Measurements from ENCODE around the gene MFSD6.

The MFSD6 gene

DNA sequence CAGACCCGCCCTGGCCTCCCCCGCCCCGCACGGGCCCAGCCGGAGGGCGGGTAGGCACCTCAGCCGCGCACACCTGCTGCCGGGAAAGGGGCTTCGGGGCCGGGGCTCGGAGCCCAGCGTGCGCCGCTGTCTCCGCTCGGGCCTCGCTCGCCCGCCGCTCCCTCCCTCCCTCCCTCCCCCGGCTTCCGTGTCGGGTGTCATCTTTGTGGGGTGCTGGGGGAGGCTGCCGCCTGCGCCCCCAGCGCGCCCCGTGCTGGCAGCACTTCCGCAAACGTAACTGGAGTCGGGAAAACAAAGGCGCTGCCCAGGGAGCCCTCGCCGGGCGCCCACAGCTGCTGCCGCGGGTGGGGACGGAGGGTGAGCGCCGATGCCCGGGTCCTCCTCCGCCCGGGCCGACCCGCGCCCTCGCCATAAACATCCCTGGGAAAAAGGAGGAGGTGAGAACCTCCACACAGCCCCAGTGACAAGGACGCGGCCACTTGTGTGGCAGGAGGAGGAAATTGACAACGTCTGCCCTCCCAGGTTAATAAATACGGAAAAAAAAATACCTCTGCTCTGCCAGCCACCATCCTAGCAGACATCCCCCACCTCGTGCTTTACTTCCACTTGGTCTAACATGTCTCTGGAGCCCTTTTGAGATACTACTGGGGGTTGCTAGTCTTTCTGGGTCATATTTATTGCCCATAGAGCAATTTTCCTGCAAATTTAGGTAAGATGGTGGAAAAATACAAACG, 550 bp downstream of the MFSD6 start (continued):
- TF ChIP-seq PATZ1 (tag by site-specific recombination; IDR thresholded peaks at IDR 0.05) = peak; percentile 63
- TF ChIP-seq, protein P1, sequence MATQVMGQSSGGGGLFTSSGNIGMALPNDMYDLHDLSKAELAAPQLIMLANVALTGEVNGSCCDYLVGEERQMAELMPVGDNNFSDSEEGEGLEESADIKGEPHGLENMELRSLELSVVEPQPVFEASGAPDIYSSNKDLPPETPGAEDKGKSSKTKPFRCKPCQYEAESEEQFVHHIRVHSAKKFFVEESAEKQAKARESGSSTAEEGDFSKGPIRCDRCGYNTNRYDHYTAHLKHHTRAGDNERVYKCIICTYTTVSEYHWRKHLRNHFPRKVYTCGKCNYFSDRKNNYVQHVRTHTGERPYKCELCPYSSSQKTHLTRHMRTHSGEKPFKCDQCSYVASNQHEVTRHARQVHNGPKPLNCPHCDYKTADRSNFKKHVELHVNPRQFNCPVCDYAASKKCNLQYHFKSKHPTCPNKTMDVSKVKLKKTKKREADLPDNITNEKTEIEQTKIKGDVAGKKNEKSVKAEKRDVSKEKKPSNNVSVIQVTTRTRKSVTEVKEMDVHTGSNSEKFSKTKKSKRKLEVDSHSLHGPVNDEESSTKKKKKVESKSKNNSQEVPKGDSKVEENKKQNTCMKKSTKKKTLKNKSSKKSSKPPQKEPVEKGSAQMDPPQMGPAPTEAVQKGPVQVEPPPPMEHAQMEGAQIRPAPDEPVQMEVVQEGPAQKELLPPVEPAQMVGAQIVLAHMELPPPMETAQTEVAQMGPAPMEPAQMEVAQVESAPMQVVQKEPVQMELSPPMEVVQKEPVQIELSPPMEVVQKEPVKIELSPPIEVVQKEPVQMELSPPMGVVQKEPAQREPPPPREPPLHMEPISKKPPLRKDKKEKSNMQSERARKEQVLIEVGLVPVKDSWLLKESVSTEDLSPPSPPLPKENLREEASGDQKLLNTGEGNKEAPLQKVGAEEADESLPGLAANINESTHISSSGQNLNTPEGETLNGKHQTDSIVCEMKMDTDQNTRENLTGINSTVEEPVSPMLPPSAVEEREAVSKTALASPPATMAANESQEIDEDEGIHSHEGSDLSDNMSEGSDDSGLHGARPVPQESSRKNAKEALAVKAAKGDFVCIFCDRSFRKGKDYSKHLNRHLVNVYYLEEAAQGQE (tag by site-specific recombination; IDR thresholded peaks at IDR 0.05) = no peak
- TF ChIP-seq ZNF843 (tag by site-specific recombination; IDR thresholded peaks at IDR 0.05) = no peak
- TF ChIP-seq ZXDB (tag by site-specific recombination; IDR thresholded peaks at IDR 0.05) = peak; percentile 21; the same call in 1 of the 2 replicates
- no peak for TF ChIP-seq ZNF394 (tag by site-specific recombination; IDR thresholded peaks at IDR 0.05; ENCODE audit: borderline replicate concordance)
- TF ChIP-seq CTCF (tag by site-specific recombination; IDR thresholded peaks at IDR 0.05) = peak; percentile 56; the same call in 1 of the 2 replicates
- TF ChIP-seq, protein P2, sequence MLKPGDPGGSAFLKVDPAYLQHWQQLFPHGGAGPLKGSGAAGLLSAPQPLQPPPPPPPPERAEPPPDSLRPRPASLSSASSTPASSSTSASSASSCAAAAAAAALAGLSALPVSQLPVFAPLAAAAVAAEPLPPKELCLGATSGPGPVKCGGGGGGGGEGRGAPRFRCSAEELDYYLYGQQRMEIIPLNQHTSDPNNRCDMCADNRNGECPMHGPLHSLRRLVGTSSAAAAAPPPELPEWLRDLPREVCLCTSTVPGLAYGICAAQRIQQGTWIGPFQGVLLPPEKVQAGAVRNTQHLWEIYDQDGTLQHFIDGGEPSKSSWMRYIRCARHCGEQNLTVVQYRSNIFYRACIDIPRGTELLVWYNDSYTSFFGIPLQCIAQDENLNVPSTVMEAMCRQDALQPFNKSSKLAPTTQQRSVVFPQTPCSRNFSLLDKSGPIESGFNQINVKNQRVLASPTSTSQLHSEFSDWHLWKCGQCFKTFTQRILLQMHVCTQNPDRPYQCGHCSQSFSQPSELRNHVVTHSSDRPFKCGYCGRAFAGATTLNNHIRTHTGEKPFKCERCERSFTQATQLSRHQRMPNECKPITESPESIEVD (tag by site-specific recombination; IDR thresholded peaks at IDR 0.05) = no peak
- no peak for TF ChIP-seq ZNF560 (tag by site-specific recombination; IDR thresholded peaks at IDR 0.05; ENCODE audit: borderline replicate concordance)
- TF ChIP-seq ZFP37 (tag by site-specific recombination; IDR thresholded peaks at IDR 0.05) = no peak
- no peak for TF ChIP-seq SP3 (tag by site-specific recombination; IDR thresholded peaks at IDR 0.05)
- no peak for TF ChIP-seq ZNF521 (tag by site-specific recombination; IDR thresholded peaks at IDR 0.05)
- TF ChIP-seq ZSCAN30 (tag by site-specific recombination; IDR thresholded peaks at IDR 0.05) = no peak
- no peak for TF ChIP-seq ZBTB49 (tag by site-specific recombination; IDR thresholded peaks at IDR 0.05; ENCODE audit: low read depth)
- TF ChIP-seq ZNF354C (tag by site-specific recombination; IDR thresholded peaks at IDR 0.05; ENCODE audit: borderline replicate concordance, low read depth) = no peak
- TF ChIP-seq ZNF324 (tag by site-specific recombination; IDR thresholded peaks at IDR 0.05) = no peak
- TF ChIP-seq ZNF48 (tag by site-specific recombination; IDR thresholded peaks at IDR 0.05) = no peak
- TF ChIP-seq, protein P3, sequence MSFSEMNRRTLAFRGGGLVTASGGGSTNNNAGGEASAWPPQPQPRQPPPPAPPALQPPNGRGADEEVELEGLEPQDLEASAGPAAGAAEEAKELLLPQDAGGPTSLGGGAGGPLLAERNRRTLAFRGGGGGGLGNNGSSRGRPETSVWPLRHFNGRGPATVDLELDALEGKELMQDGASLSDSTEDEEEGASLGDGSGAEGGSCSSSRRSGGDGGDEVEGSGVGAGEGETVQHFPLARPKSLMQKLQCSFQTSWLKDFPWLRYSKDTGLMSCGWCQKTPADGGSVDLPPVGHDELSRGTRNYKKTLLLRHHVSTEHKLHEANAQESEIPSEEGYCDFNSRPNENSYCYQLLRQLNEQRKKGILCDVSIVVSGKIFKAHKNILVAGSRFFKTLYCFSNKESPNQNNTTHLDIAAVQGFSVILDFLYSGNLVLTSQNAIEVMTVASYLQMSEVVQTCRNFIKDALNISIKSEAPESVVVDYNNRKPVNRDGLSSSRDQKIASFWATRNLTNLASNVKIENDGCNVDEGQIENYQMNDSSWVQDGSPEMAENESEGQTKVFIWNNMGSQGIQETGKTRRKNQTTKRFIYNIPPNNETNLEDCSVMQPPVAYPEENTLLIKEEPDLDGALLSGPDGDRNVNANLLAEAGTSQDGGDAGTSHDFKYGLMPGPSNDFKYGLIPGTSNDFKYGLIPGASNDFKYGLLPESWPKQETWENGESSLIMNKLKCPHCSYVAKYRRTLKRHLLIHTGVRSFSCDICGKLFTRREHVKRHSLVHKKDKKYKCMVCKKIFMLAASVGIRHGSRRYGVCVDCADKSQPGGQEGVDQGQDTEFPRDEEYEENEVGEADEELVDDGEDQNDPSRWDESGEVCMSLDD (tag by site-specific recombination; IDR thresholded peaks at IDR 0.05) = peak; percentile 62; the same call in 1 of the 2 replicates
- TF ChIP-seq REPIN1 (tag by site-specific recombination; IDR thresholded peaks at IDR 0.05; ENCODE audit: low read depth) = no peak
- no peak for TF ChIP-seq IKZF3 (tag by site-specific recombination; IDR thresholded peaks at IDR 0.05)
- TF ChIP-seq ZNF768 (tag by site-specific recombination; IDR thresholded peaks at IDR 0.05) = no peak
- no peak for TF ChIP-seq ZNF248 (tag by site-specific recombination; IDR thresholded peaks at IDR 0.05)
- TF ChIP-seq ZNF223 (tag by site-specific recombination; IDR thresholded peaks at IDR 0.05) = no peak
- TF ChIP-seq ZNF391 (tag by site-specific recombination; IDR thresholded peaks at IDR 0.05; ENCODE audit: borderline replicate concordance, low read depth) = no peak
